K562 (cell line): Measurements from ENCODE around the gene RC3H2. TPM values are rescaled to one million over a fixed set of nuclear protein-coding genes. Genes with fewer than 3 reads are reported as not detected.

Experiments
- ADNP ChIP-seq: fragments of 200-800 bp; sonication (Bioruptor generic); IDR thresholded peaks from 2 replicates; pipeline ENCODE4 v1.6.1; 2016; ENCODE audit warnings: missing genetic modification characterization, missing compliant biosample characterization
- DNMT1 ChIP-seq: fragments of 450-650 bp; IDR thresholded peaks from 2 replicates; pipeline ENCODE4 v1.6.1; 2016; ENCODE audit warnings: antibody characterized with exemption, mild to moderate bottlenecking
- ETV5 ChIP-seq: sonication (generic); formaldehyde crosslinking; IDR thresholded peaks from 2 replicates; pipeline ENCODE4 v1.4.0; 2020; ENCODE audit warnings: low read depth, mild to moderate bottlenecking, missing genetic modification reagents
- FOXJ2 ChIP-seq: fragments of 200-800 bp; sonication (Bioruptor generic); IDR thresholded peaks from 2 replicates; pipeline ENCODE4 v1.6.1; 2016; ENCODE audit warnings: missing genetic modification characterization, missing compliant biosample characterization
- FOXK2 ChIP-seq, 2 experiments: fragments of 450-650 bp; IDR thresholded peaks in 1 of 2; conservative IDR thresholded peaks in 1 of 2; 2 replicates each; pipeline ENCODE4 v1.6.1; 2016; ENCODE audit warnings: low read depth in 2 of 2, mild to moderate bottlenecking in 1 of 2
- GATAD2A ChIP-seq: fragments of 450-650 bp; IDR thresholded peaks from 2 replicates; pipeline ENCODE4 v1.6.1; 2017
- GTF2E2 ChIP-seq: fragments of 200-800 bp; sonication (Bioruptor generic); IDR thresholded peaks from 2 replicates; pipeline ENCODE4 v1.6.1; 2016; ENCODE audit warnings: missing genetic modification characterization, missing compliant biosample characterization
- HINFP ChIP-seq: fragments of 450-650 bp; conservative IDR thresholded peaks from 2 replicates; pipeline ENCODE4 v1.6.1; 2016; ENCODE audit warnings: missing genetic modification characterization, low read depth, mild to moderate bottlenecking, control low read depth, missing compliant biosample characterization
- HMBOX1 ChIP-seq: sonication (generic); IDR thresholded peaks from 2 replicates; pipeline ENCODE4 v1.6.1; 2016
- KAT7 ChIP-seq: sonication (generic); formaldehyde crosslinking; IDR thresholded peaks from 2 replicates; pipeline ENCODE4 v1.8.0; 2022; ENCODE audit warnings: missing genetic modification reagents, mild to moderate bottlenecking, borderline replicate concordance
- KDM5B ChIP-seq: fragments of 200-600 bp; sonication (generic); IDR thresholded peaks from 2 replicates; pipeline ENCODE4 v1.6.1; 2012; ENCODE audit warnings: low read depth, mild to moderate bottlenecking, moderate library complexity, low read length, control low read depth, inconsistent platforms; ENCODE audit not compliant: insufficient replicate concordance
- POLR2A ChIP-seq: fragments of 450-650 bp; conservative IDR thresholded peaks from 2 replicates; pipeline ENCODE4 v1.6.1; 2016
- POLR3A ChIP-seq: IDR thresholded peaks from 2 replicates; pipeline ENCODE4 v1.6.1; 2011; ENCODE audit warnings: borderline replicate concordance, mild to moderate bottlenecking, moderate library complexity; ENCODE audit not compliant: insufficient read length, insufficient read depth; ENCODE audit errors: extremely low read depth
- SIRT6 ChIP-seq: IDR thresholded peaks from one replicate; pipeline ENCODE4 v1.6.1; 2012; ENCODE audit warnings: low read depth, mild to moderate bottlenecking, control low read depth, inconsistent platforms, low read length, moderate library complexity
- TCF7L2 ChIP-seq: fragments of 150-350 bp; IDR thresholded peaks from 2 replicates; pipeline ENCODE4 v1.6.1; 2016; ENCODE audit warnings: low read depth, mild to moderate bottlenecking, low read length, moderate library complexity
- ZBTB1 ChIP-seq: sonication (generic); formaldehyde crosslinking; IDR thresholded peaks from 2 replicates; pipeline ENCODE4 v1.8.1; 2023; ENCODE audit warnings: missing genetic modification reagents, low read depth, mild to moderate bottlenecking, borderline replicate concordance
- ZNF121 ChIP-seq: sonication (generic); formaldehyde crosslinking; conservative IDR thresholded peaks from 2 replicates; pipeline ENCODE4 v1.8.0; 2022; ENCODE audit warnings: missing genetic modification reagents
- ZNF280A ChIP-seq: fragments of 450-650 bp; IDR thresholded peaks from 2 replicates; pipeline ENCODE4 v1.6.1; 2018; ENCODE audit warnings: mild to moderate bottlenecking, low read depth; ENCODE audit not compliant: partially characterized antibody
- ZZZ3 ChIP-seq: fragments of 450-650 bp; IDR thresholded peaks from 2 replicates; pipeline ENCODE4 v1.6.1; 2016; ENCODE audit warnings: antibody characterized with exemption, mild to moderate bottlenecking, moderate library complexity
- polyA plus RNA-seq, 8 experiments: library from polyadenylated mRNA; depleted of rRNA in 4 of 8; stranded (reverse) in 5 of 8; unstranded in 3 of 8; fragments of >200 nt; fragmentation: Nextera tagmentation in 2 of 8; fragmentation: Illumina TruSeq in 1 of 8; extraction: Ambion mirVana in 2 of 8; extraction: Trizol in 1 of 8; gene quantifications; 2 replicates each; pipeline versions ENCODE4 v1.2.1 to v1.2.3, GENCODE V29; 2011 to 2014; ENCODE audit warnings: inconsistent platforms in 1 of 8, missing spikeins in 1 of 8
- total RNA-seq, 7 experiments: library from RNA; depleted of rRNA in 6 of 7; stranded (reverse); fragments of >200 nt in 6 of 7; fragmentation: Illumina TruSeq in 2 of 7; extraction: Trizol in 2 of 7; gene quantifications; 2 replicates each; pipeline versions ENCODE4 v1.2.1 to v1.2.3, GENCODE V29; 2011 to 2021; ENCODE audit warnings: low replicate concordance in 1 of 7
- TF ChIP-seq, protein P1 (sequence below): sonication (generic); formaldehyde crosslinking; IDR thresholded peaks from 2 replicates; pipeline ENCODE4 v1.8.0; 2022; ENCODE audit warnings: mild to moderate bottlenecking, low read depth, missing genetic modification reagents
- TF ChIP-seq, protein P2 (sequence below): fragments of 200-800 bp; sonication (Bioruptor generic); IDR thresholded peaks from 2 replicates; pipeline ENCODE4 v1.6.1; 2017; ENCODE audit warnings: missing genetic modification characterization, missing compliant biosample characterization

The RC3H2 gene
- total and polyA plus RNA-seq, 9 of the 15 experiments (the other 6 are each of a cell fraction or from before 2014, with no cell fraction given): 5.6 to 35.4 (median 18.6) TPM

DNA sequence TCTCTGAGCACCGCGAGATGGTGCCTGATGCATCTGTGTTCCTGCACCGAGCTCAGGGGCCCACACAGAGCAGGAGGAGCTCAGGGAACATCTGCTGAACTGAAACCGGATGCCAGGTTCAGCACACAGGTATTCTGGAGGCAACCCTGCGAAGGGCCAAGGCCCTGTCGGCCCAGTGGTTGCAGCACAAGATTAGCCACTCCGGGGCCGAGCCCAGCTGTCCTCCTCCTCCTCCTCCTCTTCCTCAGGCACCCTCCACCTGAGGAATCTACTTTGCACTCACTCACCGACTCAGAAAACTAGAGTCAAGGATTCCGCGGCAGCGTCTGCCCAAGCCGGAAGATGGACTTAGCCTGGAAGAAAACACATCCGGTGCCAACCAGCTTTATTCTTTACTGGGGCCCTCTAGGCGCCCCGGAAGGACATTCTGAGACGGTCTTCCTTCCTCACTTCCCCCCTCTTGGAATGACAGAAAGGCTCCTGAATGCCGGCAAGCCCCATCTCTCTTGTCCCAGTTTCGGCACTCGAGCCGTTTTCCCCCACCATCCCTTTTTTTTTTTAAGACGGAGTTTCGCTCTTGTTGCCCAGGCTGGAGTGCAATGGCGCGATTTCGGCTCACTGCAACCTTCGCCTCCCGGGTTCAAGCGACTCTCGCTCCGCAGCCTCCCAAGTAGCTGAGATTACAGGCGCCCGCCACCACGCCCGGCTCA lies 8.0 kb upstream of the RC3H2 start, which contains the start of gene ZBTB6 (continued):
- TF ChIP-seq KAT7 (CRISPR knock-in tag) (peak; percentile 62; the same call in 1 of the 2 replicates), GATAD2A (no peak), FOXK2 (conservative IDR thresholded peaks at IDR 0.05 in 1 of 2, IDR thresholded peaks at IDR 0.05 in 1 of 2; ENCODE audit: low read depth in 2 of 2) (peak in 1 of 2 experiments; percentile 82; a peak in 3 of 4 replicates), ZNF121 (CRISPR knock-in tag) (no peak), ADNP (tag) (no peak), KDM5B (peak; percentile 48), POLR2A (peak; percentile 87), ETV5 (CRISPR knock-in tag) (no peak; the same call in 1 of the 2 replicates), FOXJ2 (tag) (peak; percentile 46; the same call in 1 of the 2 replicates), HMBOX1 (no peak), ZZZ3 (no peak; the same call in 1 of the 2 replicates), ZNF280A (peak; percentile 27), POLR3A (peak; percentile 56), TCF7L2 (no peak), HINFP (tag) (no peak), GTF2E2 (tag) (0 out of 2 replicates have a peak, but pooled peaks have one; percentile 59), DNMT1 (no peak), SIRT6 (no peak), ZBTB1 (CRISPR knock-in tag) (0 out of 2 replicates have a peak, but pooled peaks have one; percentile 64)
- TF ChIP-seq, protein P1, sequence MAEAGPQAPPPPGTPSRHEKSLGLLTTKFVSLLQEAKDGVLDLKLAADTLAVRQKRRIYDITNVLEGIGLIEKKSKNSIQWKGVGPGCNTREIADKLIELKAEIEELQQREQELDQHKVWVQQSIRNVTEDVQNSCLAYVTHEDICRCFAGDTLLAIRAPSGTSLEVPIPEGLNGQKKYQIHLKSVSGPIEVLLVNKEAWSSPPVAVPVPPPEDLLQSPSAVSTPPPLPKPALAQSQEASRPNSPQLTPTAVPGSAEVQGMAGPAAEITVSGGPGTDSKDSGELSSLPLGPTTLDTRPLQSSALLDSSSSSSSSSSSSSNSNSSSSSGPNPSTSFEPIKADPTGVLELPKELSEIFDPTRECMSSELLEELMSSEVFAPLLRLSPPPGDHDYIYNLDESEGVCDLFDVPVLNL: no peak
- TF ChIP-seq, protein P2, sequence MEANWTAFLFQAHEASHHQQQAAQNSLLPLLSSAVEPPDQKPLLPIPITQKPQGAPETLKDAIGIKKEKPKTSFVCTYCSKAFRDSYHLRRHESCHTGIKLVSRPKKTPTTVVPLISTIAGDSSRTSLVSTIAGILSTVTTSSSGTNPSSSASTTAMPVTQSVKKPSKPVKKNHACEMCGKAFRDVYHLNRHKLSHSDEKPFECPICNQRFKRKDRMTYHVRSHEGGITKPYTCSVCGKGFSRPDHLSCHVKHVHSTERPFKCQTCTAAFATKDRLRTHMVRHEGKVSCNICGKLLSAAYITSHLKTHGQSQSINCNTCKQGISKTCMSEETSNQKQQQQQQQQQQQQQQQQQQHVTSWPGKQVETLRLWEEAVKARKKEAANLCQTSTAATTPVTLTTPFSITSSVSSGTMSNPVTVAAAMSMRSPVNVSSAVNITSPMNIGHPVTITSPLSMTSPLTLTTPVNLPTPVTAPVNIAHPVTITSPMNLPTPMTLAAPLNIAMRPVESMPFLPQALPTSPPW (CRISPR knock-in tag): peak; percentile 62
